HG02588 (cell line): ENCODE results near the gene PCID2.
"Not testable (repeated sequence)": the region's sequence is repeated elsewhere in the genome, so short reads cannot be mapped to it uniquely, and the experiment has no call there.

ENCODE experiments used
- ATAC-seq: cut with Tn5 transposase; IDR thresholded peaks from one replicate; pipeline ENCODE4 v1.9.1; 2021; ENCODE audit warnings: mild to moderate bottlenecking, moderate library complexity; ENCODE audit not compliant: unreplicated experiment

The PCID2 gene

DNA sequence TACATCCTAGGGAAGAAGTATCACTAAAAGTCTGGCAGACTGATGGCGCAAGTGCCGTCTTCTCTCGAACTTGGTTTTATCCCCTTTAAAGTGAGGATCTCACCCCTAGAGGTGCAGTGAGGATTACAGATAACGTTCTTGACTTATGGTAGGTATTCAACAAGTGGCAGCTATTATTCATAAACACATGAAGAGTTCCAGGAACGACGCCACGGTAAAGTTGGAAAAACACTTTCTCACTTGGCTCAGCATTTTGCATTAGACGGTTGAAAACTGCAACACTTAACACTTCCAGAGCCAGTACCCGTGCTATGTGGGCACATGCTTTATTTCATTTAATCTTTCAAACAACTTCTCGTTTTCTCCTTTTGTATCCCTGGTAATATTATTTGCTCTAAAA lies 41.3 kb downstream of the PCID2 start:
- ATAC-seq = no peak

DNA sequence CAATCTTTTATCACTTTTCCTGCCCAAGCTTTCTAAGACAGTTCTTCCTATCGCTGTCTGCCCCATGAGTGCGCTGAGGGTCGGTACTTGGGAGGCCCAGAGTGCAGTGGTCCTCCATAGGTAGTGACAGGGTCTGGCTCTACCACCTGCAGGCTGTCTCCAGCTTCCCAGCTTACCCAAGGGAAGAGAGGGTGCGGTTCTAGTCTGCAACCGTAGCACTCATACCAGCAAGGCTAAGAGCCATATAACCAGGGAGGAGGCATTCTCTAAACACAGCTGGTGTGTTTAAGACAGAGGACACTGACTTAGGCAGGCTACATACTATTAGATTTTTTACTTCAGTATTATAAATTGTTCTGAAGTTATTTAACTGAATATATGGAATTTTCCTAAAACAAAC lies 41.8 kb downstream of the PCID2 start:
- ATAC-seq = no peak

DNA sequence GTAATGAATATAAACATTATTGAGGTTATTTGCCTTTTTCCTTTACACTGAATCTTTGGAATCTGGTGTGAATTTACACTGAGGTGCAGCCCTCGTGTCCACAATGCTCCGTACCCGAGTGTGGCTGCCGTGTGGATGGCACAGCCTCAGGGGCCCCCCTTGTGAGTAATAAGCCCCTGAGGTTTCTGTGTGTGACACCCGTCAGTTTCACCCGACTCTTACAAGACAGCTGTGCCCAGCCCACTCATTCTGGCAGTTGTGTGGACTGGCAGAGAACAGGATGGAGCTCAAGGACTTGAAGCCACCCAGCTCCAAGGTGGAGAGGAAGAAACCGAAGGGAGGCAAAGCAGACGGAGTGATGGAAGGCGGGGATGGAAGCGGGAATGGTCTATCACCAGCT lies 42.2 kb downstream of the PCID2 start:
- no peak for ATAC-seq

DNA sequence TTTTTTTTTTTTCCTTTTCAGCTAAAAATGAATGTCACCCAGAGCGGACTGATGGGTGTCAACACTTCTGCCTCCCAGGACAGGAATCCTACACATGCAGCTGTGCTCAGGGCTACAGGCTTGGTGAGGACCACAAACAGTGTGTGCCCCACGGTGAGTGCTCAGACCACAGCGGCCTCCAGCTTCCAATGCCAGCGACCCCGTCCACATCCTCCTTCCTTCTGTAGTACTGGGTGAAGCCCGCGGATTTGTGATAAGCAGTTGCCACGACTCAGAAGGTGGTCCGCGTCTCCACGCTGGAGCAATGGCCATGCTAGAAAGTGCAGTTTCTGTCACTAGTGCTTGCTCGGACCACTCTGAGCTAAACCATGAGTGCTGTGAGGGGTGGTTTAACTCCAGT lies 44.0 kb downstream of the PCID2 start:
- no peak for ATAC-seq

DNA sequence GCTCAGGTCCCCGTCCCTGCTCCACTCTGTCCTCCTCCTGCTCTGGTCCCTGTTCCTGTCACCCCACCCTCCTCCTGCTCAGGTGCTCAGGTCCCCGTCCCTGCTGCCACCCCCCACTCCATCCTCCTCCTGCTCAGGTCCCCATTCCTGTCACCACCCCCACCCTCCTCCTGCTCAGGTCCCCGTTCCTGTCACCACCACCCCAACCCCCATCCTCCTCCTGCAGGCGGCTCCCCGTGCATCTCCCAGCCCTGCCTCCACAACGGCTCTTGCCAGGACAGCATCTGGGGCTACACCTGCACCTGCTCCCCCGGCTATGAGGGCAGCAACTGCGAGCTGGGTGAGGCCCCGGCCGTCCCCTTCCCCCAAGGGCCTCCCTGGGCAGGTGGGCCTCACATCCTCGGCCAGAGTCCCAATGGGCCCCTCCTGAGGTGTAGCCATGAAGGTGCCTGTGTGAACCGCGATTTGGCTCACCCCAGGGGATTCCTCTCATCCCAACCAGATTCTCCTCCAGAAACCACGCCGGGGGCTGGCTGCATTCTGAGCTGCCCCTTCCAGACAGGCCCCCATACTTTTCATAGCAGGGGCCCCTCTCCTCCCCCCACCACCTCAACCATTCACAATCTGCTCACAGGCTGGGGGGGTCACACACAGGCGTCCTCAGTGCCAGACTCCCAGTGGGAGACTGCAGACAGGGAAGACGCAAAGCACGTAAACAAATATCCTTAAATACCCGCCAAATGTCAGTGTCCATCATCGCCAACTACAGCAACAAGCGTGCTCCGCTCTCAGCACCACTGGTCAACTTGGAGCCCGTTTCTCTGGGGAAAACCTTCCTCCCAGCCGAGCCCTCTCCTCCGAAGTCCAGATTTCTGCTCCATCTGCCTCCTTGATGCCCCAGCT lies 45.4 kb downstream of the PCID2 start:
- ATAC-seq = no peak

DNA sequence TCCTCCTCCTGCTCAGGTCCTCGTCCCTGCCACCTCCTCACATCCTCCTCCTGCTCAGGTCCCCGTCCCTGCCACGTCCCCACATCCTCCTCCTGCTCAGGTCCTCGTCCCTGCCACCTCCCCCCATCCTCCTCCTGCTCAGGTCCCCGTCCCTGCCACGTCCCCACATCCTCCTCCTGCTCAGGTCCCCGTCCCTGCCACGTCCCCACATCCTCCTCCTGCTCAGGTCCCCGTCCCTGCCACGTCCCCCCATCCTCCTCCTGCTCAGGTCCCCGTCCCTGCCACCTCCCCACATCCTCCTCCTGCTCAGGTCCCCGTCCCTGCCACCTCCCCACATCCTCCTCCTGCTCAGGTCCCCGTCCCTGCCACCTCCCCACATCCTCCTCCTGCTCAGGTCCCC lies 46.5 kb downstream of the PCID2 start:
- not testable (repeated sequence) for ATAC-seq

DNA sequence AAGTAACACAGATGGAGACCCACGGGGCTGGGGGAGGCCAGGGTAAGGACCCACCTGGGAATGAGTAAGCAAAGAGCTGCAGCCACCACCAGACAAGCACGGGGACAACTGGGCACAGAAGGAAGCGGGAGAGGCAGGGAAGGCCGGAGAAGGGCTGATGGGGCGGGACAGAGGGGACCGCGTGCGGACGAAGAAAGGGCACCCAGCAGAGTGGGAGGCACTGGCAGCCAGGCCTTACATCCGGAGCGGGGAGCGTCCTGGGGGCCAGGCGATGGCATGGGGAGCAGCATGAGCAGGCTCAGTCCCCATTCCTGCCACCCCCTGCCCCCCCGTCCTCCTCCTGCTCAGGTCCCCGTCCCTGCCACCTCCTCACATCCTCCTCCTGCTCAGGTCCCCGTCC lies 47.0 kb downstream of the PCID2 start:
- no peak for ATAC-seq

DNA sequence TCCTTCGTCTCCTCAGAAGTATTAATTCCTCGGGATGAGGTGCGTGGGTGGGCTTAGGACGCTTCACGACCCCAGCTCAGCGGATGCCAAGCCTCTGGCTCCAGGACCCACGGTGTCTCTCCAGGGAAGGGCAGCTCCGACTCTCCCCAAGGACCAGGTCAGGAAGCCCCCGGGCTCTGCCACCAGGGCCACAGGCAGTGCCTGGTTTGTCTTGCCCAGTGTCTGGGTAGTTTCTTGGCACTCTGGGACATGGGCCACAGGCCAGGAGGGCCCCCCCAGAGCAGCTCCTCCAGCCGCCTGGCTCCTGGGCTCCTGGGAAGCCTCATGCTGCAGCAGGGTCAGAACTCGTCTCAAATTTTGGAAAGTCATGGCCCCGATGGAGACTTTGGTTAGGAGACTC lies 47.5 kb downstream of the PCID2 start:
- no peak for ATAC-seq

DNA sequence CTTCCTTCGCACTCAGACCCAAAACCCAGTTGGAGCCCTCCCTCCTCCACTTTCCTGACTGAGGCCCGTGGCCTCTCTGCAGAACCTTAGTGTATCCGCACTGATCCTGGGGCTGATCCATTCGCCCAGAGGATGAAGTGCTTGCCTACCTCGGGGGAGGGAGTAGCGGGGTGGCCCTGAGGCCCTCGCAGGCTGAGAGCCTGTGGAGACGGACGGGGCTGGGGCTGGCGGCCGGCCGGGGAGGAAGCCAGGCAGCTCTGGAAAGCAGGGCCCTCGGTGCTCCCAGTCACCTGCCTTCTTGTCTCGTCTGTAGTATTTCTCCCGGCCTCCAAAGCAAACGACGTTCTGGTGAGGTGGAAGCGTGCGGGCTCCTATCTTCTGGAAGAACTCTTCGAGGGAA lies 48.8 kb downstream of the PCID2 start:
- ATAC-seq = no peak

DNA sequence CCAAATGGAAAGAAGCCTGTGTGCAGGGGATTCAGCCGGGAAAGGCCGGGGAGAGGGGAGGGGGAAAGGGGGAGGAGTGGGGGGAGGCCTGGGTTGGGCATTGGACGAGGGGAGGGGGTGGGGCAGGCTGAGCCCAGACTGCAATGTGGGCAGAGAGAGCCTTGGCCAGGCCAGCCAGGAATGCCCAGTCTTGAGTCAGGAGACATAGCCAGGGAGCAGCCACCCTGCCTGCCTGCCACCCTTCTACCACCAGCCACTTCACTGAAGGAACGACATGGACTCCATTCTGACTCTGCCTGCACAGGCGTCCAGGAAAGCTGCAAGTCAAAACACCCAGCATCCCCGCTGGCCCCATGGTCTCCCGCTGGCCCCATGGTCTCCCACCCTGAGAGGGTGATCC lies 49.5 kb downstream of the PCID2 start:
- no peak for ATAC-seq

DNA sequence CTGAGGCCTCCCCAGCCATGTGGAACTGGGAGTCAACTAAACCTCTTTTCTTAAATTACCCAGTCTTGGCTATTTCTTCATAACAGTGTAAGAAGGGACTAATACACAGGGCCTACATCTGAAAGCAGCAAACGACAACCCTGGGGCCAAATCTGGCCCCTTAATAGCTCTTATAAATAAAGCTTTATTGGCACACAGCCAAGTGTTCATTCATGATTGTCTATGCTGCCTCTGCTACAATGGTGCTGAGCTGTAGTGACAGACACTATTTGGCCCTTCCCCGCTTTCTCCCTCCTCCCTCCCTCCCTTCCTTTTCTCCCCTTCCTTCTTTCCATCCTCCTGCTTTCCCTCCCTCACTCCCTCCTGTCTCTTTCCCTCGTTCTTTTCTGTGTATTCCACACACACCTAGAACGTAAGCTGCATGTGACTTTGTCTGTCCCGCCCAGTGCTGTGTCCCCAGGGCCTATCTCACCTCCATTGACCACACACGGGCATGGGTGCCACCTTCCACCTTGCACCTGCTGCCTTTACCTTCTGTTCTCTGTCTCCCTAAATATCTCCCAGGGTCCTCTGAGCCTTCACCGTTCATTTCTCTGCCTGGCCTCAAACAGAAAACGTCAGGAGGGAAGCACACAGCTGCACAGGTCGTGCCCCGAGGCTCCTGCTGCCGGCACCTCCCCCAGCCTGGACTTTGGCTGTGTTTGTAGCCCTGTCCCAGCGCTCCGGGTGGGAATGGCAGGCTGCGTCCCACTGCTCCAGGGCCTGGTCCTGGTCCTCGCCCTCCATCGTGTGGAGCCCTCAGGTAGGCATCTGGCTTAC lies 50.3 kb downstream of the PCID2 start, which contains the start of gene PROZ:
Gene PROZ (plus strand): TSS at position 720 of the 819 bp plus-strand sequence. CDS start 13 bp downstream, at position 733.
- ATAC-seq = no peak

DNA sequence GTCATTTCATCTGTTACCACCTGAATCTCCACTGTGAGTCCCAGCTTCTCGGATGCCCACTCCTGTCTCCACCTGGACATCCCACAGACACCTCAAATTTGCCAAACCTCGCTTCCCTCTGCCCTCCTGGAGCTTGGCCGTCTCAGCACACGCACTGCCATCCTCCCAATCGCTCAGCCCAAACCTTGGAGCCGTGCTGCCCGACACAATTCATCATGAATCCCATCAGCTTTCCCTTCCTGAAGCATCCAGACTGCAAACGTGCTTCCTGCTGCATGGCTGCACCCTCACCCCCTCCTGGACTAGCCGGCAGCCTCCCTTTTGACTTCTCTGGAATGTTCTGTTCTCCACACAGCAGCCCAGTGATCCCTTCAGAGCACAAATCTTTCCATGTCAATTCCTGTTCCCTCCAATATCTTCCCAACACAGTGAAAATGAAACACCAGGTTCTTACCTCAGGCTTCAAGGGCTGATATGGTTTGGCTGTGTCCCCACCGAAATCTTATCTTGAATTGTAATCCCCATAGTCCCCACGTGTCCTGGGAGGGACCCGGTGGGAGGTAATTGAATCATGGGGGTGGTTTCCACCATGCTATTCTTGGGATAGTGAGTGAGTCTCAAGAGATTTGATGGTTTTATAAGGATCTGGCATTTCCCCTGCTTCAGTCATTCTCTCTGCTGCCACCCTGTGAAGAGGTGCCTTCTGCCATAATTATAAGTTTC lies 51.1 kb downstream of the PCID2 start:
- no peak for ATAC-seq

DNA sequence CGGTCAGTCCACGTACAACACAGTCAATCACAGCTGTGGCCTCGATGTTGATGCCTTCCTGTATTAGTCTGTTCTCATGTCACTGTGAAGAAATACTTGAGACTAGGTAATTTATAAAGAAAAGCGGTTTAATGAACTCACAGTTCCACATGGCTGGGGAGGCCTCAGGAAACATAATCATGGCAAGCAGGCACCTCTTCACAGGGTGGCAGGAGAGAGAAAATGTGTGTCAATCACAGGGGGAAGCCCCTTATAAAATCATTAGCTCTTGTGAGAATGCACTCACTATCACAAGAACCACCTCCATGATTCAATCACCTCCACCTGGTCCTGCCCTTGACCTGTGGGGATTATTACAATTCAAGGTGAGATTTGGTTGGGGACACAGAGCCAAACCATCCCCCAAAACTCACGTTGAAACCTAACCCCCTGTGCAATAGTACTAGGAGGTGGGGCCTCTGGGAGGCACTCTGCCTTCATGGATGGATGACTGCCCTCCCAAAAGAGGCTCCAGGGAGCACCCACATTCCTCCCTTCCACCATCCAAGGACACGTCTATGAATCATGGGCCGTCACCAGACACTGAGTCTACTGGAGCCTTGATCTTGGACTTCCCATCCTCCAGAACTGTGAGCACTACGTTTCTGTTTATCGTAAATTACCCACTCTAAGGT lies 52.4 kb downstream of the PCID2 start:
- no peak for ATAC-seq

DNA sequence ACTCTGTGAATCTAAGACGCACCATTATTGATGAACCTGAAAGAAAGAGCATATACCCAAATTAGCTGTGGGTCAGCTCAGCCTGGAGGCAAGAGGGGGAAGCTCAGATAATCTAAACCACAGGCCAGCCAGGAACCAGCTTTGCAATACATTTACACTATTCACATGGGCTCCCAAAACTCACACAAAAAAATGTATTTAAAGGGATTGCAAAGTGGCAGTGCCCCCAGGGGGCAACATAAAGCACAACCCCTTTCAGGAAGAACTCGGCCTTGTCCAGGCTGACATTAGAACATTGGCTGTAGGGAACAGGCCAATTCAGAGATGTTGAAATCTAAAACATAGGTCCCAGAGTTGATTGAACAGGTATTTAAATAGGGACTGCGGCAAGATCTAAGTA lies 53.3 kb downstream of the PCID2 start:
- ATAC-seq = no peak

DNA sequence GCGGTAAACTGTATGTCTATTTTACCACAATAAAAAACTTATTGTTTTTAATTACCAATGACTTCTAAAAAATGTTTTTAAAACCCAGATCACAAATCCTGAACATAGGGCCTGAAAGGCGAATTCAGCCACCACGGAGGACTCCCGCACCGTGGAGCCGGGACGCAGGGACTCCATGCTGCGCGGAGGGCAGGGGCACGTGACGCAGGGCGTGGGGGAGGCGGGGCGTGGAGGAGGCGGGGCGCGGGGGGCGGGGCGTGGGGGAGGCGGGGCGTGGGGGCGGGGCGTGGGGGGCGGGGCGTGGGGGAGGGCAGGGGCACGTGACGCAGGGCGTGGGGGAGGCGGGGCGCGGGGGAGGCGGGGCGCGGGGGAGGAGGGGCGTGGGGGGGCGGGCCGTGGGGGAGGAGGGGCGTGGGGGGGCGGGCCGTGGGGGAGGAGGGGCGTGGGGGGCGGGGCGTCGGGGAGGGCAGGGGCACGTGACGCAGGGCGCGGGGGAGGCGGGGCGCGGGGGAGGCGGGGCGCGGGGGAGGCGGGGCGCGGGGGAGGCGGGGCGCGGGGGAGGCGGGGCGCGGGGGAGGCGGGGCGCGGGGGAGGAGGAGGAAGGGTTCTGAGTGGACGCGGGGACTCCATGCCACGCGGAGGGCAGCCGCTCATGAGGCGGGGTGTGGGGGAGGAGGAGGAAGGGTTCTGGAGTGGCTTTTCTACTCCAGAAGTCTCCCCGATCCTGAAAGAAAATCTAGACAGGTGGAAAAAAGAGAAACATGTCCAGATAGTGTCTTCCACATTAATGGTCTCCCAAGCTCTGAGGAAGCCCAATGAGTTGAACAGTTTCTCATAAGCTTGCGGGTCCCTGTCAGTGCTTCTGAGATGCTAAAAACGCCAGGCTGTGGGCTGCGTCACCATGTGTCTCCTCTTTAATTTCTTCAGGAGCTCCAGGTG lies 54.4 kb downstream of the PCID2 start:
- peak; percentile 60 for ATAC-seq

DNA sequence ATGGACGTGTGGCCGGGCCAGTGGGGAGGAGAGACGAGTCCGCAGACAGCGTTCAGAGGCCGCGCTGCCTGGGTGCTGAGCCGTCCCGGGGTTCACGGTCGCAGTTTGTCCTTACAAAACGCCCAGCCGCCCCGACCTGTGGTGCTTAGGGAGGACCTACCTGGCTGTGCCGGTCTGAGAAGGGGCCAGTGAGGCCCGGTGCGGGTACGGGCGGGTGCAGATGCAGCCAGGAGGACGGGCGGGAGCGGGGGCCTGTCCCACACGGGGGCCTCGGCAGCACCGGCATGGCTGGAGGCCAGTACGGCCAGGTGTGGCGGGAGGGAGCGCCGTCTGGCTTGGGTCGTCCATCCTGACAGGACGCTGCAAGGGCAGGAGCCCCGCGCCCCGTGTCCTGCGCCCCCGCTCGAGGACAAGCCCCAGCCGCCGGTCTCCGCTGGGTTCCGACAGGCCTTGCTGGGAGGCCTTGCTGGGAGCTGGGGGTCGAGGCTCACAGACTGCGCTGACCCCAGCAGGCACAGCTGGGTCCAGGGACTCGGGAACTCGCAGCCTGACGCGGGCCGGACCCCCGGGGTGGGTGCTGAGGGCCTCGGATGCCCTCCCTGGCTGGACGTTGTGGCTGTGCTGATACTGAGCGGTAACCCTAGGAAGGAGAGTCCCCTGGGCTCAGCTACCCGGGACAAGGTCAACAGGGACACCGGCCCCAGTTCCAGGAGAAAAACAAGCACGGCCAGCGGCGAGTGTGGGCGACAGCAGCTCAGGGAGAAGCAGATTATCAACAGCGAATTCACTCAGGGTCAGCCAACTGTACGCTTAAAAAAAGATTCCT lies 55.3 kb downstream of the PCID2 start:
- ATAC-seq = no peak

DNA sequence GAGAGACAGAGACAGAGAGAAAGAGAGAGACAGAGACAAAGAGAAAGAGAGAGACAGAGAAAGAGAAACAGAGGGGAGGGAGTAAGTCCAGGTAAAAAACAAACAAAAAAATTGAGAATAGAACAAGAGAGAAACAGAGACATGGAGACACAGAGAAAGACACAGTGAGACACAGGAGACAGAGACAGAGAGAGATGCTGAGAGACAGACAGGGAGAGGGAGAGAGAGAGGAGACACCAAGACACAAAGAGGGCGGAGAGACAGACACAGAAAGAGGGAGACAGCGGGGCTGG lies 55.8 kb downstream of the PCID2 start:
- no peak for ATAC-seq

DNA sequence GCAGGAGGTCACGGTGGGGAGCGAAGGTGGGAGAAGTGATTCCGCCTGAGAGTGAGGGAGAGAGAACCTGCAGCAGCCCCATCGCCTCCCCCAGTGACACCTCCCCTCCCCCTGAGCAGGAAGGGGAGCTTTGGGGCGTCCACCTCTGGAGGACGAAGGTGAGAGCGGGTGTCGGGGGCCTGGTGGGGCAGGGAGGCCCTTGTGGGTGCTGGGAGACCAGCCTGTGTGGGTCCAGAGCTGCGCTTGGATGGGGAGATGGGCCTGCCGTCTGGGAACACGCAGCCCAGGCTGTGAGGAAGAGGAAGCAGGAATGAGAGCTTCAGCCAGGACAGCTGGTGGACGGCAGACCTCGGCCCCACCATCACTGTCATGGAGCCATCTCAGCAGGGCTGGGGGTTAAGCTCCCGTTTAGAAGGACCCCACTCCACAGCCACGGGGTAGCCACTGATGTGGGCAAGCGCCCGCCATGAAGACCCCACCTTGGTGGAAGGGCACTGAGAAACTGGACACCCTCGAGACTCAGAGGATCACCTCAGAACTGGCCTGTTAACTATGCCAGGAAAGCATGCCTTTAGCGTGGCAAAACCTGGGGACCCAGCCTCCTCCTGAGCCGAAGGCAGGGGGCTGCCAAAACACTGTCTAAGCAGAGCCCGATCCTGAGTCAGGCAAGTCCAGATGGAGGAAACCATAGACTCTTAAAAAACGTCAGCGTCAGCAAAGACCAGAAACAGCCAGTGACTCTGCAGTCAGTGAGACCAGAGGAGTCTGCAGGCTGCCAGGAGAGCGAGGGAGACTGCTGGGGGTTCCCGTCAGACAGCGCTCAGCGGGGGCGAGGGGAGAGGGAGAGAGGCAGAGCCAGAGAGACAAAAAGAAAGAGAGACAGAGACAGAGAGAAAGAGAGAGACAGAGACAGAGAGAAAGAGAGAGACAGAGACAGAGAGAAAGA lies 56.5 kb downstream of the PCID2 start:
- no peak for ATAC-seq
